Natural killer cell (primary cell): ENCODE data around the gene ING3. TPM values are rescaled to one million over a fixed set of nuclear protein-coding genes. Genes with fewer than 3 reads are reported as not detected.

ENCODE experiments used
- ATAC-seq, 3 donors: fragments of 150-1000 bp in 2 of 3; fragments of 200-7000 bp in 1 of 3; cut with Tn5 transposase; 1 replicate in 1 of 3; 2 replicates in 2 of 3; pipeline ENCODE4 v1.10.0; 2021; ENCODE audit warnings: mild to moderate bottlenecking in 2 of 3, moderate library complexity in 2 of 3
- DNase-seq, 2 donors: peaks; one replicate each; pipeline versions ENCODE4 v3.0.0 to v3.0.0-alpha.2; 2013 to 2021; ENCODE audit warnings: mixed read lengths in 1 of 2
- H3K27ac ChIP-seq: one replicate; pipeline ENCODE4 v1.5.1; 2013; ENCODE audit warnings: mild to moderate bottlenecking, low read length
- H3K27me3 ChIP-seq: one replicate; pipeline ENCODE4 v1.6.1; 2013; ENCODE audit warnings: low read length; ENCODE audit not compliant: control insufficient read depth, insufficient read depth
- H3K36me3 ChIP-seq: one replicate; pipeline ENCODE4 v1.6.1; 2013; ENCODE audit warnings: low read length; ENCODE audit not compliant: control insufficient read depth, insufficient read depth
- H3K4me1 ChIP-seq: one replicate; pipeline ENCODE4 v1.6.1; 2013; ENCODE audit warnings: low read length; ENCODE audit not compliant: control insufficient read depth, insufficient read depth
- H3K4me3 ChIP-seq: one replicate; pipeline ENCODE4 v1.5.1; 2013; ENCODE audit warnings: low read length
- H3K9me3 ChIP-seq: one replicate; pipeline ENCODE4 v1.6.1; 2013; ENCODE audit warnings: low read length; ENCODE audit not compliant: control insufficient read depth, insufficient read depth
- H3K27ac Mint-ChIP-seq, 2 donors: one replicate each; pipeline ENCODE4 v1.8.0; 2022; ENCODE audit warnings: mild to moderate bottlenecking in 2 of 2, mixed read lengths in 2 of 2, moderate library complexity in 1 of 2
- H3K27me3 Mint-ChIP-seq, 2 donors: one replicate each; pipeline ENCODE4 v1.8.0; 2022; ENCODE audit warnings: low read depth in 2 of 2, mixed read lengths in 2 of 2
- H3K36me3 Mint-ChIP-seq: one replicate; pipeline ENCODE4 v1.8.0; 2022; ENCODE audit warnings: mixed read lengths
- H3K4me1 Mint-ChIP-seq, 2 donors: one replicate each; pipeline ENCODE4 v1.8.0; 2022; ENCODE audit warnings: mixed read lengths in 2 of 2
- H3K4me3 Mint-ChIP-seq: one replicate; pipeline ENCODE4 v1.8.0; 2022; ENCODE audit warnings: mild to moderate bottlenecking, moderate library complexity, mixed read lengths
- H3K9me3 Mint-ChIP-seq, 2 donors: one replicate each; pipeline ENCODE4 v1.8.0; 2022; ENCODE audit warnings: mixed read lengths in 2 of 2
- WGBS: methylation state at CpG from one replicate; pipeline ENCODE4 v1.1.7; 2013; ENCODE audit warnings: missing lambda C conversion rate; ENCODE audit not compliant: insufficient coverage; 5-methylcytosine and 5-hydroxymethylcytosine counted together
- intact Hi-C: fragments of 100-400 bp; cut with micrococcal nuclease; formaldehyde crosslinking; loops from one replicate; pipeline ENCODE4 v1.14.2; 2022
- total RNA-seq, 4 donors: library from RNA; stranded (reverse); fragments of 120-200 nt in 1 of 4; gene quantifications; one replicate each; pipeline versions ENCODE4 v1.2.3 to v1.2.4, GENCODE V29; 2013 to 2022
- TF ChIP-seq, protein P1 (sequence below): fragments of 200-600 bp; IDR thresholded peaks from one replicate; pipeline ENCODE4 v1.8.0; 2022; ENCODE audit warnings: antibody characterized with exemption

Gene ING3
- total RNA-seq, 3 donors from 2014 or later (not counting 1 experiment from before 2014, with no cell fraction given), result 45.7 to 56.2 (median 50.1) TPM

DNA sequence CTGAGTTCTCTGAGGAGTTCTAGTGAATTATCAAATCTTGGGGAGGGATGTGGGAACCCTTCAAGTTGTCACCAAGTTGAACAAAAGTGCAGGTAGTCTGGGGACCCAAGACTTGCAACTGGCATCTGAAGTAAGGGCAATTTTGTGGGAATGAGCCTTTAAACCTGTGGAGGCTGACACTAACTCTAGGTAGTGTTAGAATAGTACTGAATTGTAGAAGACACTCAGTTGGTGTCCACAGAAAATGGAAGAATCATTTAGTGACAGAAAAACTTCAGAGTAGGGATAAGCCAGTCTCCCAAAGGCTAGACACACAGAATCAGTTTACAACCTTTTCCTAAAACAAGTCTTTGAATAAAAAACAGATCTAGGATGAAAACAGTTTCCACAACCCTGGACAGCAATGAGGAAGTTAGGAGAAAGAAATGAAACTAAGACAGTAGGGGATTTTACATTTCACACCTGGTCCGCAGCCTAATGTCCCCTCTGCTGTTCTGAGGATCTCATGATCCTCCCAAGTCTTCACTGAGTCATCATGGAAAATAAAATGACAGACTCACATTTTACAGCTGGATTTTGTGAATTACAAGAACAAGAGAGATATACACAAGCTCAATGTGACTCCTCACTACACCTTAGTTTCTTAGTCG lies 23.0 kb upstream of the ING3 start:
- H3K27ac ChIP-seq, result no peak overlapping the region
- no peaks in the 10 kb centered on the region for H3K4me1 ChIP-seq
- DNase-seq (no peak), ATAC-seq (no peak)
- peaks cover 2% of the 10 kb centered on the region for H3K27me3 ChIP-seq
- no peaks in the 10 kb centered on the region for H3K9me3 Mint-ChIP-seq
- no peak overlapping the region for H3K4me3 ChIP-seq
- peaks cover 23 to 45% of the 10 kb centered on the region in 2 donors for H3K27me3 Mint-ChIP-seq
- peaks cover 0 to 5% of the 10 kb centered on the region in 2 donors for H3K4me1 Mint-ChIP-seq
- no peaks in the 10 kb centered on the region for H3K36me3 Mint-ChIP-seq
- WGBS, result 90% methylated on average over 1 of the region's 2 CpGs
- TF ChIP-seq, protein P1, sequence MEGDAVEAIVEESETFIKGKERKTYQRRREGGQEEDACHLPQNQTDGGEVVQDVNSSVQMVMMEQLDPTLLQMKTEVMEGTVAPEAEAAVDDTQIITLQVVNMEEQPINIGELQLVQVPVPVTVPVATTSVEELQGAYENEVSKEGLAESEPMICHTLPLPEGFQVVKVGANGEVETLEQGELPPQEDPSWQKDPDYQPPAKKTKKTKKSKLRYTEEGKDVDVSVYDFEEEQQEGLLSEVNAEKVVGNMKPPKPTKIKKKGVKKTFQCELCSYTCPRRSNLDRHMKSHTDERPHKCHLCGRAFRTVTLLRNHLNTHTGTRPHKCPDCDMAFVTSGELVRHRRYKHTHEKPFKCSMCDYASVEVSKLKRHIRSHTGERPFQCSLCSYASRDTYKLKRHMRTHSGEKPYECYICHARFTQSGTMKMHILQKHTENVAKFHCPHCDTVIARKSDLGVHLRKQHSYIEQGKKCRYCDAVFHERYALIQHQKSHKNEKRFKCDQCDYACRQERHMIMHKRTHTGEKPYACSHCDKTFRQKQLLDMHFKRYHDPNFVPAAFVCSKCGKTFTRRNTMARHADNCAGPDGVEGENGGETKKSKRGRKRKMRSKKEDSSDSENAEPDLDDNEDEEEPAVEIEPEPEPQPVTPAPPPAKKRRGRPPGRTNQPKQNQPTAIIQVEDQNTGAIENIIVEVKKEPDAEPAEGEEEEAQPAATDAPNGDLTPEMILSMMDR, result no peak
- no peak overlapping the region for H3K27ac Mint-ChIP-seq
- intact Hi-C loops, result loop anchor here (10.0 kb wide), 1 partner anchor 57 kb away; the partner anchor contains the start of gene CPED1
- H3K4me3 Mint-ChIP-seq, result no peak overlapping the region
- no peaks in the 10 kb centered on the region for H3K36me3 ChIP-seq
- no peaks in the 10 kb centered on the region for H3K9me3 ChIP-seq

DNA sequence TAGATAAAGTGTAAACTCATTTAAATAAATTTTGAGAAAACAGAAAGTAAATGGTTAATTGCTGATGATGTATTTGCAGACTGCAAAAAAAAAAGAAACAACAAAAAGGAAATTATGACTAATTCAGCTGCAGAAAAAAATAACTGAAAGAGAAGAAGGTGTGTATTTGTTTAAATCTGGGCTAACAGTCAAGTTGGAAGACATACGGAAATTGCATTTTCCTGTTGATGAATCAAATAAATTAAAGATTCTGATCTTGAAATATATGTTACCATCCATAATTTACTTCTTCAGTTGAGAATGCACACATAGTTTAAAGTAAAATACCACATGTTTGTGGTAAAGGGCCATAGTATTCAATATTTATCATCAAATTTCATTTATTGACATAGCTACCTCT lies 19.3 kb upstream of the ING3 start:
- no peak overlapping the region for H3K4me3 Mint-ChIP-seq
- no peak for ATAC-seq
- no peaks in the 10 kb centered on the region for H3K36me3 Mint-ChIP-seq
- intact Hi-C loops, result no loop called here
- H3K4me3 ChIP-seq, result no peak overlapping the region
- H3K27me3 Mint-ChIP-seq, result peaks cover 20 to 43% of the 10 kb centered on the region in 2 donors
- TF ChIP-seq, protein P1, result no peak
- no peak overlapping the region for H3K27ac Mint-ChIP-seq
- no peak for DNase-seq
- no peaks in the 10 kb centered on the region for H3K36me3 ChIP-seq
- no peak overlapping the region for H3K27ac ChIP-seq
- H3K4me1 ChIP-seq, result no peaks in the 10 kb centered on the region
- no CpG with 5 or more reads among the region's 1 CpG for WGBS
- H3K27me3 ChIP-seq, result no peaks in the 10 kb centered on the region
- H3K4me1 Mint-ChIP-seq, result peaks cover 0 to 5% of the 10 kb centered on the region in 2 donors
- H3K9me3 ChIP-seq, result no peaks in the 10 kb centered on the region
- H3K9me3 Mint-ChIP-seq, result no peaks in the 10 kb centered on the region

DNA sequence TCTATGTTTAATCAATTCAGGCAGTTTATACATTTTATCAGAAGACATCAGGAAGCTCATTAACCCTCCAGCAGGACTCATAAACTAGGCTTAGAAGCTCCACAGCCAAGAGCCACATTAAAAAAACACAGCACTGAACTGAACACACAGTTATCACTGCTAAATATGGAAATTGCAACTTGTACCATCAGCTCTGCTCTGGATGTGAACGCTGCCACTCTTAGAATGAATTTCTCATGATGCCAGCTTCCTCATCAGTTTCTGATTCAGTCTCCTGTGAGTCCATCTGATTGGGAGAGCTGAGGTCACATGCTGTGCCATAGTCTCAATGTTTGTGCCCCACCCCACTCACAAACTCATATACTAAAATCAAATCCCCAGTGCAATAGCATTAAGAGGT lies 17.1 kb upstream of the ING3 start:
- no peaks in the 10 kb centered on the region for H3K27me3 ChIP-seq
- intact Hi-C loops, result no loop called here
- H3K27ac ChIP-seq, result no peak overlapping the region
- TF ChIP-seq, protein P1, result no peak
- no peaks in the 10 kb centered on the region for H3K36me3 ChIP-seq
- Mint-ChIP-seq H3K36me3 (no peaks in the 10 kb centered on the region), H3K4me1 (peaks cover 0 to 5% of the 10 kb centered on the region in 2 donors), H3K27me3 (peaks cover 23 to 26% of the 10 kb centered on the region in 2 donors), H3K27ac (no peak overlapping the region), H3K9me3 (no peaks in the 10 kb centered on the region), H3K4me3 (no peak overlapping the region)
- H3K4me1 ChIP-seq, result no peaks in the 10 kb centered on the region
- no peak for DNase-seq
- no peaks in the 10 kb centered on the region for H3K9me3 ChIP-seq
- WGBS, result 87% methylated on average over 1 of the region's 1 CpG
- H3K4me3 ChIP-seq, result no peak overlapping the region
- ATAC-seq, result no peak

DNA sequence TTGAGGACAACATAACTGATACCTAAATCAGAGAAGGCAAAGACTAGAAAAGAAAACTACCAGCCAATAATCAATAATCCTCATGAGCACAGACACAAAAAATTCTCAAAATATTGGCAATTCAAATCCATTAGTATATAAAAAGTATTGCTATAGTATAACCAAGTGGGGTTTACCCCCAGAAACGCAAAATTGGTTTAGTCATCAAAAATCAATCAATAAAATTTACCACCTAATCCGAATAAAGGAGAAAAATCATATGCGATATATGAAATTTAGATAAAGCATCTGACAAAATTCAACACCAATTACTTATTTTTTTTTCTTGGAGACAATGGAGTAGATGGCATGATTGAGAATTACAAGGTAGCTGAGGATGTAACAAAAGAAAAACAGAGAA lies 11.2 kb upstream of the ING3 start:
- H3K4me1 ChIP-seq, result no peaks in the 10 kb centered on the region
- TF ChIP-seq, protein P1, result no peak
- DNase-seq (no peak), ATAC-seq (no peak)
- intact Hi-C loops, result no loop called here
- Mint-ChIP-seq H3K4me3 (no peak overlapping the region), H3K4me1 (no peaks in the 10 kb centered on the region), H3K27me3 (peaks cover 6 to 25% of the 10 kb centered on the region in 2 donors), H3K36me3 (no peaks in the 10 kb centered on the region), H3K9me3 (no peaks in the 10 kb centered on the region), H3K27ac (no peak overlapping the region)
- no peaks in the 10 kb centered on the region for H3K9me3 ChIP-seq
- no peak overlapping the region for H3K27ac ChIP-seq
- H3K36me3 ChIP-seq, result no peaks in the 10 kb centered on the region
- H3K27me3 ChIP-seq, result peaks cover 3% of the 10 kb centered on the region
- H3K4me3 ChIP-seq, result no peak overlapping the region
- no CpG with 5 or more reads among the region's 3 CpGs for WGBS
